Fibroblast of villous mesenchyme (primary cell): Measurements from ENCODE around the gene AMD1. TPM values are rescaled to one million over a fixed set of nuclear protein-coding genes. Genes with fewer than 3 reads are reported as not detected.
A peak's percentile ranks its signal among the peaks of the same experiment; 100 is the strongest.

ENCODE experiments used
- DNase-seq: peaks from one replicate; pipeline ENCODE4 v3.0.0-alpha.2; 2010; ENCODE audit warnings: low read depth
- H3K4me3 ChIP-seq: 2 replicates; pipeline ENCODE4 v1.5.1; 2011; ENCODE audit warnings: low read depth, mild to moderate bottlenecking, low read length
- total RNA-seq: library from RNA; depleted of rRNA; stranded (reverse); fragments of >200 nt; gene quantifications from 2 replicates; pipeline ENCODE4 v1.2.3, GENCODE V29; 2012
- TF ChIP-seq, protein P1 (sequence below): IDR thresholded peaks from 2 replicates; pipeline ENCODE4 v1.5.1; 2012; ENCODE audit warnings: low read depth, mild to moderate bottlenecking, low read length; ENCODE audit not compliant: insufficient read depth

The AMD1 gene
- total RNA-seq, 1 donor = 123 TPM

GRCh38 chr6:110877569-110877968 lies 3.0 kb downstream of the AMD1 start:
- TF ChIP-seq, protein P1, sequence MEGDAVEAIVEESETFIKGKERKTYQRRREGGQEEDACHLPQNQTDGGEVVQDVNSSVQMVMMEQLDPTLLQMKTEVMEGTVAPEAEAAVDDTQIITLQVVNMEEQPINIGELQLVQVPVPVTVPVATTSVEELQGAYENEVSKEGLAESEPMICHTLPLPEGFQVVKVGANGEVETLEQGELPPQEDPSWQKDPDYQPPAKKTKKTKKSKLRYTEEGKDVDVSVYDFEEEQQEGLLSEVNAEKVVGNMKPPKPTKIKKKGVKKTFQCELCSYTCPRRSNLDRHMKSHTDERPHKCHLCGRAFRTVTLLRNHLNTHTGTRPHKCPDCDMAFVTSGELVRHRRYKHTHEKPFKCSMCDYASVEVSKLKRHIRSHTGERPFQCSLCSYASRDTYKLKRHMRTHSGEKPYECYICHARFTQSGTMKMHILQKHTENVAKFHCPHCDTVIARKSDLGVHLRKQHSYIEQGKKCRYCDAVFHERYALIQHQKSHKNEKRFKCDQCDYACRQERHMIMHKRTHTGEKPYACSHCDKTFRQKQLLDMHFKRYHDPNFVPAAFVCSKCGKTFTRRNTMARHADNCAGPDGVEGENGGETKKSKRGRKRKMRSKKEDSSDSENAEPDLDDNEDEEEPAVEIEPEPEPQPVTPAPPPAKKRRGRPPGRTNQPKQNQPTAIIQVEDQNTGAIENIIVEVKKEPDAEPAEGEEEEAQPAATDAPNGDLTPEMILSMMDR = no peak
- no peak for DNase-seq

DNA sequence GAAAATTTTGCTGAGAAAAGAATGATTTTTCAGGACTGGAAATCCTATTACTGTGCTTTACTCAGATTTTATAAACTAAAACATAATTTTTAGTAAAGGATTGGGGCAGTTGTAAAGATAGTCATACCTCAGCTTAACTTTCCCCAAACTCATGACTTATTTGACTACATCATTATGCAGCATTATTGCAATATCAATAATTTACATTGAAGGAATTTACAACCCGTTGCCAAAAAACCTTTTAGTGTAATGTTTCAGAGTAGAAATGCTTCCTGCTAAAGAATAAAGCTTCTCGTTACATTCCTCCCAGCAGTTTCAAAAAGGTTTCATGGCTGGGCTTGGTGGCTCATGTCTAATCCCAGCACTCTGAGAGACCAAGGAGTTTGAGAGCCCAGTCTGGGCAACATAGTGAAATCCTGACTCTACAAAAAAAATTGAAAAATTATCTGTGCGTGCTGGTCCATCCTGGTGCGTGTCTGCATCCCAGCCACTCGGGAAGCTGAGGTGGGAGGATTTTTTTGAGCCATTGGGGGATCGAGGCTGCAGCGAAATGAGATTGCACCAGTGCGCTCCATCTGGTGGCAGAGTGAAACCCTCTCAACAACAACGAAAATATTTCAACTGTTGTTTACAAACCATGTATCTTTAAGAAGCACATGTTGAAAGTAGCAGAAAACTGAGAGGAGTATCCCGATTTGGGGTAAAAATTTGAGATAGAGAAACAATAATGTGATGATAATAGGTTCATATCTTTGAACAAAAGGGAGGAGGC lies 4.4 kb downstream of the AMD1 start:
- H3K4me3 ChIP-seq = peak overlapping the region; percentile 41
- peak; percentile 60 for DNase-seq
- TF ChIP-seq, protein P1 = peak; percentile 61

More at GRCh38 chr6:110877569-110877968, 3.0 kb downstream of the AMD1 start:
- peak overlapping the region; percentile 94 for H3K4me3 ChIP-seq

DNA sequence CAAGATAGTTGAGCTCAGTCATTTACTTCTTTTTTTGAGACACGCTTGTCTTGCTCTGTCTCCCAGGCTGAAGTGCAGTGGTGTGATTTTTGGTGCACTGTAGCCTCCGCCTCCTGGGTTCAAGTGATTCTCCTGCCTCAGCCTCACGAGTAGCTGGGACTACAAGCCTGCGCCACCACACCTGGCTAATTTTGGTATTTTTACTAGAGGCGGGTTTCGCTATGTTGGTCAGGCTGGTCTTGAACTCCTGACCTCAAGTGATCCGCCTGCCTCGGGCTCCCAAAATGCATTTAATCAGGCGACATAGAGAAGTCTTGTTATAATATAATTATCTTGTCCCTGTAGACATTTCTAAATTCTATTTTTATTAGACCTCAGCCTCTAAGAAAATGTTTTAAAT lies 6.1 kb downstream of the AMD1 start:
- TF ChIP-seq, protein P1 = no peak
- H3K4me3 ChIP-seq = no peak overlapping the region
- no peak for DNase-seq

DNA sequence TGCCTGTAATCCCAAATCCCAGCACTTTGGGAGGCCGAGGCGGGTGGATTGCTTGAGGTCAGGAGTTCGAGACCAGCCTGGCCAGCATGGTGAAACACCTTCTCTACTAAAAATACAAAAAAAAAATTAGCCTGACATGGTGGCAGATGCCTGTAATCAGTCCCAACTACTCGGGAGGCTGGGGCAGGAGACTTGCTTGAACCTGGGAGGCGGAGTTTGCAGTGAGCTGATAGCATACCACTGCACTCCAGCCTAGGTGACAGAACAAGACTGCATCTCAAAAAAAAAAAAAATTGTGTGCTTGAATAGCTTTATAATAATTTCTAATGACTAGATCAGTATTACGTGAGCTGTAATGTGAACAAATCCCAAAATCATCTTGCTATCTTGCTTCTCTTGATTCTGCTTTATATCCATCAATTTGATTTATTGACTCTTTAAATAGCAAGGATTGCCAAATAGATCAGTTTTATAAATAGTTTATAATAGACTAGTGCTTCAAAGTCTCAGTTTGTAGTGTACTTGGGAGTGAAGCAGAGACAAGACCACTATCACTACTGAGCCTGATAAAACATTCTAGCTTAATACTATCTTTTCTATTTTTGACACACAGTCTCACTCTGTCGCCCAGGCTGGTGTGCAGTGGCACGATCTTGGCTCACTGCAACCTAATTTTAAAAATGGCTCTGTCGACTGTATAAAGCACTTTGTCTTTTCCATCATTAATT lies 7.1 kb downstream of the AMD1 start:
- TF ChIP-seq, protein P1 = no peak
- H3K4me3 ChIP-seq = no peak overlapping the region
- no peak for DNase-seq

- peak; percentile 63 for DNase-seq
- H3K4me3 ChIP-seq = no peak overlapping the region
- TF ChIP-seq, protein P1 = no peak
Observed at GRCh38 chr6:110882274-110882619, 7.7 kb downstream of the AMD1 start.

DNA sequence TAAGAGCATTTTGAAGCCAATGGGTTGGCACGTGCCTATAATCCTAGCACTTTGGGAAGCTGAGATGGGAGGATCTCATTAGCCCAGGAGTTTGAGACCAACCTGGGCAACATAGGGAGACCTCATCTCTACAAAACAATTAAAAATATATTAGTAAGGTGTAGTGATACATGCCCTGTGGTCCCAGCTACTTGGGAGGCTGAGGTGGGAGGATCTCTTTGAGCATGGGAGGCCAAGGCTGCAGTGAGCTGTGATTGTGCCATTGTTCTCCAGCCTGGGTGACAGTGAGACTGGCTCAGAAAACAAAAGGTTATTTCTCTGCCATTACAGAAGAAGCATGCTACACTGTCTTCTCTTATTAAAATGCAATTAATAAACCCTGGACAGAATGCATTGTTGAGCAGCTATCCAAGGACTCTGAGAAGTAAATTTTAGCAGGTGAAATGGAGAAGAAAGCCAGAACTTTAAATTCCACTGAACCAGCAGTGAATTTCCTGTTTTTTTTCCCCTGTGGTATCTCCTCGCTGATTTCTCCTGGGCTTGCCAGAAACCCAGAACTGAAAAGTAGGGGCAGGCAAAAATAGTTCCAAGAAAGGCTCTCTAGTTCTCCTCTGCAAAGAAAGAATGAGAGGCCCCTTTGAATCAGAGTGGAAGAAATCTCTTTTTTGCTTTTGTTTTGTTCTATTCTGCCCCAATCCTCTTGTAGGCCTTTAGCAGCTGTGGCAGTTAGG lies 8.4 kb downstream of the AMD1 start:
- no peak overlapping the region for H3K4me3 ChIP-seq
- TF ChIP-seq, protein P1 = no peak
- no peak for DNase-seq
